ENCODE data around the gene COMMD6. TPM values are rescaled to one million over a fixed set of nuclear protein-coding genes. Genes with fewer than 3 reads are reported as not detected.

The COMMD6 gene
- total and polyA plus RNA-seq, 2 donors (not counting 1 experiment from before 2014, with no cell fraction given), result 78.0 to 153 TPM

DNA sequence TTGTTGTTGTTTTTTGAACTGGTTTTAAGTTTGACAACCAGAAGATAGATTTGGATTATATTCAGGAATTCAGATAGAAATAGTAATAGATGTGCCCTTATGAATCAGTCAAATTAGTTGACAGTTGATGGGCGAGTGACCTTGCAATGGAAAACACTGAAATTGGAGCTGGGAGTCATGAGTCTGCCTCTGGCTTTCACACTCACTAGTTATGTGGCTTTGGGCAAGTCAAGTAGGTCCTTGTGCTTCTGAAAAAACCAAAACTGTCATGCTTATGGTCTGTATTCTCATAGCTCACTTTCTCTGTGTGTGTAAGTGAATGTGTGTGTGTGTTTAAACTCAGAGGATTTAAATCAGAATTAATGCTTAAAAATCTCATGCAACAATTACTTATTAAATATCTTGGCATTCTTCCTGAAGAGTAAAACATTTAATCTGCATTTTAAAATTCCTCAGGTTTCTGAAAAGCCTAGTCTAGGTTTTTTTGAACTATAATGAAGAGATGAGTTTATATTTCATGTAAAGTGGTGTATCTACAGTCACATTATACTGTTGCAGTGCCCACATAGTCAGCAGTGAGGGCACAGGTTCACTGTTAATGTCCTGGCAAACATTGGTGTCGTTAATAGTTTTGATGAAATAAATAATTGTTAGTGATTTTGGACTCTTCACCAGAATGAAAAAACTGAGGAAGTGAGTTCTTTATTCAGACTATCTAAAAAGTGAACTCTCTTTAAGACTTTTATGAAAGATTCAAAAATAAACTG lies 44.4 kb upstream of the COMMD6 start:
- Histone ChIP-seq H4K20me1 (ENCODE audit: control insufficient read depth, insufficient read depth, low read length, poor library complexity, severe bottlenecking) (no peaks in the 10 kb centered on the region), H3K4me1 (ENCODE audit: control insufficient read depth in 2 of 2, insufficient read depth in 2 of 2, low read length in 2 of 2) (no peaks in the 10 kb centered on the region), H3K27me3 (replicated peaks in 1 of 4; ENCODE audit: control extremely low read depth in 1 of 4, control insufficient read depth in 3 of 4, insufficient read depth in 4 of 4, low read length in 3 of 4) (no peaks in the 10 kb centered on the region), H3K79me2 (ENCODE audit: control insufficient read depth, insufficient read depth, low read length) (no peaks in the 10 kb centered on the region), H3K4me3 (ENCODE audit: control extremely low read depth in 1 of 5, extremely low read depth in 1 of 5, insufficient read depth in 1 of 5, low read depth in 2 of 5, low read length in 4 of 5) (no peak overlapping the region), H3K9me3 (ENCODE audit: control extremely low read depth in 1 of 3, control insufficient read depth in 2 of 3, insufficient read depth in 1 of 3, low read length in 2 of 3) (peaks cover 1 to 3% (median 3%) of the 10 kb centered on the region in 3 donors), H3K36me3 (replicated peaks in 1 of 2; ENCODE audit: control extremely low read depth in 1 of 2, control insufficient read depth in 1 of 2, extremely low read depth in 1 of 2, insufficient read depth in 2 of 2, low read length in 1 of 2) (peaks cover 3 to 6% of the 10 kb centered on the region in 2 experiments), H3K27ac (ENCODE audit: low read length in 2 of 2) (no peak overlapping the region), H2AFZ (ENCODE audit: insufficient read depth, low read depth, low read length, poor library complexity, severe bottlenecking) (no peak overlapping the region), H3K4me2 (replicated peaks; ENCODE audit: low read depth, low read length, poor library complexity, severe bottlenecking) (no peak overlapping the region), H3K9ac (ENCODE audit: low read length) (no peak overlapping the region)
- DNase-seq (no peak), ATAC-seq (ENCODE audit: low read depth) (no peak)
- ChIA-PET CTCF (no interaction called here), POLR2A (no interaction called here)
- Mint-ChIP-seq H3K4me1 (no peaks in the 10 kb centered on the region), H3K27me3 (no peaks in the 10 kb centered on the region), H3K9me3 (ENCODE audit: insufficient read depth) (peaks cover 5% of the 10 kb centered on the region), H3K27ac (no peak overlapping the region), H3K4me3 (no peak overlapping the region)
- WGBS (ENCODE audit: insufficient coverage), result 100% methylated on average over 1 of the region's 2 CpGs
- TF ChIP-seq, protein P1, sequence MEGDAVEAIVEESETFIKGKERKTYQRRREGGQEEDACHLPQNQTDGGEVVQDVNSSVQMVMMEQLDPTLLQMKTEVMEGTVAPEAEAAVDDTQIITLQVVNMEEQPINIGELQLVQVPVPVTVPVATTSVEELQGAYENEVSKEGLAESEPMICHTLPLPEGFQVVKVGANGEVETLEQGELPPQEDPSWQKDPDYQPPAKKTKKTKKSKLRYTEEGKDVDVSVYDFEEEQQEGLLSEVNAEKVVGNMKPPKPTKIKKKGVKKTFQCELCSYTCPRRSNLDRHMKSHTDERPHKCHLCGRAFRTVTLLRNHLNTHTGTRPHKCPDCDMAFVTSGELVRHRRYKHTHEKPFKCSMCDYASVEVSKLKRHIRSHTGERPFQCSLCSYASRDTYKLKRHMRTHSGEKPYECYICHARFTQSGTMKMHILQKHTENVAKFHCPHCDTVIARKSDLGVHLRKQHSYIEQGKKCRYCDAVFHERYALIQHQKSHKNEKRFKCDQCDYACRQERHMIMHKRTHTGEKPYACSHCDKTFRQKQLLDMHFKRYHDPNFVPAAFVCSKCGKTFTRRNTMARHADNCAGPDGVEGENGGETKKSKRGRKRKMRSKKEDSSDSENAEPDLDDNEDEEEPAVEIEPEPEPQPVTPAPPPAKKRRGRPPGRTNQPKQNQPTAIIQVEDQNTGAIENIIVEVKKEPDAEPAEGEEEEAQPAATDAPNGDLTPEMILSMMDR (IDR thresholded peaks at IDR 0.05), result no peak
- no peak for TF ChIP-seq EZH2 (IDR thresholded peaks at IDR 0.05; ENCODE audit: borderline replicate concordance, insufficient read depth, low read depth, low read length, poor library complexity, severe bottlenecking)
- intact Hi-C loops (cut with micrococcal nuclease), result no loop called here

GRCh38 chr13:75579529-75579928 lies 41.9 kb upstream of the COMMD6 start:
- POLR2A ChIA-PET, result no interaction called here
- peaks cover 8 to 11% of the 10 kb centered on the region in 2 experiments for H3K36me3 ChIP-seq (replicated peaks in 1 of 2; ENCODE audit: control extremely low read depth in 1 of 2, control insufficient read depth in 1 of 2, extremely low read depth in 1 of 2, insufficient read depth in 2 of 2, low read length in 1 of 2)
- intact Hi-C loops (cut with micrococcal nuclease), result no loop called here
- DNase-seq (no peak), ATAC-seq (ENCODE audit: low read depth) (no peak)
- no peak overlapping the region for H3K27ac ChIP-seq (ENCODE audit: low read length in 2 of 2)
- H3K27me3 ChIP-seq (replicated peaks in 1 of 4; ENCODE audit: control extremely low read depth in 1 of 4, control insufficient read depth in 3 of 4, insufficient read depth in 4 of 4, low read length in 3 of 4), result no peaks in the 10 kb centered on the region
- H3K9me3 ChIP-seq (ENCODE audit: control extremely low read depth in 1 of 3, control insufficient read depth in 2 of 3, insufficient read depth in 1 of 3, low read length in 2 of 3), result peaks cover 0 to 3% (median under 1%) of the 10 kb centered on the region in 3 donors
- no peaks in the 10 kb centered on the region for H3K79me2 ChIP-seq (ENCODE audit: control insufficient read depth, insufficient read depth, low read length)
- H3K4me1 ChIP-seq (ENCODE audit: control insufficient read depth in 2 of 2, insufficient read depth in 2 of 2, low read length in 2 of 2), result no peaks in the 10 kb centered on the region
- no peaks in the 10 kb centered on the region for H4K20me1 ChIP-seq (ENCODE audit: control insufficient read depth, insufficient read depth, low read length, poor library complexity, severe bottlenecking)
- H3K4me3 ChIP-seq (ENCODE audit: control extremely low read depth in 1 of 5, extremely low read depth in 1 of 5, insufficient read depth in 1 of 5, low read depth in 2 of 5, low read length in 4 of 5), result no peak overlapping the region
- Mint-ChIP-seq H3K4me3 (no peak overlapping the region), H3K27ac (no peak overlapping the region), H3K27me3 (no peaks in the 10 kb centered on the region), H3K9me3 (ENCODE audit: insufficient read depth) (peaks cover 5% of the 10 kb centered on the region), H3K4me1 (no peaks in the 10 kb centered on the region)
- TF ChIP-seq, protein P1 (IDR thresholded peaks at IDR 0.05), result no peak
- no peak for TF ChIP-seq EZH2 (IDR thresholded peaks at IDR 0.05; ENCODE audit: borderline replicate concordance, insufficient read depth, low read depth, low read length, poor library complexity, severe bottlenecking)
- H3K9ac ChIP-seq (ENCODE audit: low read length), result no peak overlapping the region
- H2AFZ ChIP-seq (ENCODE audit: insufficient read depth, low read depth, low read length, poor library complexity, severe bottlenecking), result no peak overlapping the region
- no CpG with 5 or more reads among the region's 3 CpGs for WGBS (ENCODE audit: insufficient coverage)
- CTCF ChIA-PET, result no interaction called here
- H3K4me2 ChIP-seq (replicated peaks; ENCODE audit: low read depth, low read length, poor library complexity, severe bottlenecking), result no peak overlapping the region

Data from B cell (primary cell).